Uterus (tissue), 2 donors: ENCODE data around the gene PC.

Experiments used
- CTCF ChIP-seq, 4 experiments: fragments of 200-600 bp in 2 of 4; fragments of 450-650 bp in 2 of 4; sonication (generic) in 2 of 4; IDR thresholded peaks; one replicate each; pipeline ENCODE4 v1.5.1; 2016 to 2019; ENCODE audit warnings: antibody characterized with exemption in 4 of 4, mild to moderate bottlenecking in 2 of 4, moderate library complexity in 1 of 4
- POLR2A ChIP-seq, 2 donors: fragments of 450-650 bp; IDR thresholded peaks; one replicate each; pipeline ENCODE4 v1.6.1; 2016; ENCODE audit warnings: antibody characterized with exemption in 2 of 2, mild to moderate bottlenecking in 1 of 2, moderate library complexity in 1 of 2

GRCh38 chr11:66924272-66924671, 33.9 kb downstream of the PC start:
- no peak for TF ChIP-seq CTCF (IDR thresholded peaks at IDR 0.05)
- TF ChIP-seq POLR2A (IDR thresholded peaks at IDR 0.05): no peak
